SH-SY5Y (cell line): Measurements from ENCODE around the gene TGIF2.

Experiments used
- GATA2 ChIP-seq: IDR thresholded peaks from 2 replicates; pipeline ENCODE4 v1.6.1; 2011; ENCODE audit warnings: mild to moderate bottlenecking, low read depth, low read length
- GATA3 ChIP-seq: IDR thresholded peaks from 2 replicates; pipeline ENCODE4 v1.6.1; 2011; ENCODE audit warnings: low read depth, mild to moderate bottlenecking, low read length, moderate library complexity

- TF ChIP-seq GATA3 (no peak), GATA2 (no peak)
These were observed 18.1 kb upstream of the TGIF2 start for GRCh38 chr20:36555248-36555647.
